ENCODE results near the gene PSME2. TPM values are rescaled to one million over a fixed set of nuclear protein-coding genes. Genes with fewer than 3 reads are reported as not detected.
A peak's percentile ranks its signal among the peaks of the same experiment; 100 is the strongest.

The PSME2 gene
- total RNA-seq, 2 experiments from 2014 or later, result 81.7 to 83.2 TPM

DNA sequence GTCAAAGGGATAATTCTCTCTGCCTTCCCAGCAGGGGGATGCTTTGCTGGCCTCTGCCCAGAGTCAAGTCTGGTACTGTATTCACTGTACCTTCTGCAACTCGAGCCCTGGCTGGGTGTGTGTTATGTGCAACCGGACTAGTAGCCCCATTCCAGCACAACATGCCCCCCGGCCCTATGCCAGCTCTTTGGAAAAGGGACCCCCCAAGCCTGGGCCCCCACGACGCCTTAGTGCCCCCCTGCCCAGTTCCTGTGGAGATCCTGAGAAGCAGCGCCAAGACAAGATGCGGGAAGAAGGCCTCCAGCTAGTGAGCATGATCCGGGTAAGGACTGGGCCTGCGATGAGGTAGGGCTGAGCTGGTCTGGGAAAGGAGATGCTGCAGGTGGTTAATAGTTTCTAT, 4.2 kb upstream of the PSME2 start:
- Mint-ChIP-seq H3K27me3 (no peaks in the 10 kb centered on the region), H3K36me3 (ENCODE audit: low read depth) (peaks cover 83% of the 10 kb centered on the region), H3K27ac (no peak overlapping the region), H3K9me3 (no peaks in the 10 kb centered on the region), H3K4me1 (ENCODE audit: low read depth) (peaks cover 42% of the 10 kb centered on the region), H3K4me3 (no peak overlapping the region)
- POLR2A ChIA-PET, result interaction anchor here (0.6 to 8.1 kb wide), 5 partner anchors 9 to 712 kb away, joined by 3 to 154 read pairs (median 15); partner anchors contain the start of genes DCAF11, EMC9, IRF9 and NRL
- Histone ChIP-seq H3K36me3 (ENCODE audit: insufficient read depth, low read length) (peaks cover 55% of the 10 kb centered on the region), H3K9me3 (ENCODE audit: control insufficient read depth in 1 of 2, insufficient read depth in 1 of 2, low read length in 2 of 2) (no peaks in the 10 kb centered on the region), H3K4me3 (ENCODE audit: low read length) (no peak overlapping the region), H3K27ac (ENCODE audit: low read depth in 1 of 2, low read length in 2 of 2) (no peak overlapping the region), H3K4me1 (ENCODE audit: insufficient read depth, low read length) (peaks cover 47% of the 10 kb centered on the region), H3K27me3 (ENCODE audit: control insufficient read depth in 1 of 2, insufficient read depth in 2 of 2, low read length in 2 of 2) (no peaks in the 10 kb centered on the region)
- intact Hi-C loops (cut with DNase I, micrococcal nuclease), result no loop called here
- no peak for DNase-seq
- TF ChIP-seq, protein P1, sequence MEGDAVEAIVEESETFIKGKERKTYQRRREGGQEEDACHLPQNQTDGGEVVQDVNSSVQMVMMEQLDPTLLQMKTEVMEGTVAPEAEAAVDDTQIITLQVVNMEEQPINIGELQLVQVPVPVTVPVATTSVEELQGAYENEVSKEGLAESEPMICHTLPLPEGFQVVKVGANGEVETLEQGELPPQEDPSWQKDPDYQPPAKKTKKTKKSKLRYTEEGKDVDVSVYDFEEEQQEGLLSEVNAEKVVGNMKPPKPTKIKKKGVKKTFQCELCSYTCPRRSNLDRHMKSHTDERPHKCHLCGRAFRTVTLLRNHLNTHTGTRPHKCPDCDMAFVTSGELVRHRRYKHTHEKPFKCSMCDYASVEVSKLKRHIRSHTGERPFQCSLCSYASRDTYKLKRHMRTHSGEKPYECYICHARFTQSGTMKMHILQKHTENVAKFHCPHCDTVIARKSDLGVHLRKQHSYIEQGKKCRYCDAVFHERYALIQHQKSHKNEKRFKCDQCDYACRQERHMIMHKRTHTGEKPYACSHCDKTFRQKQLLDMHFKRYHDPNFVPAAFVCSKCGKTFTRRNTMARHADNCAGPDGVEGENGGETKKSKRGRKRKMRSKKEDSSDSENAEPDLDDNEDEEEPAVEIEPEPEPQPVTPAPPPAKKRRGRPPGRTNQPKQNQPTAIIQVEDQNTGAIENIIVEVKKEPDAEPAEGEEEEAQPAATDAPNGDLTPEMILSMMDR (IDR thresholded peaks at IDR 0.05), result no peak
- ATAC-seq (ENCODE audit: poor library complexity), result no peak
- CTCF ChIA-PET, result interaction anchor here (5.5 kb wide), 1 partner anchor 11 kb away, joined by 32 read pairs; the partner anchor contains the start of gene IRF9

DNA sequence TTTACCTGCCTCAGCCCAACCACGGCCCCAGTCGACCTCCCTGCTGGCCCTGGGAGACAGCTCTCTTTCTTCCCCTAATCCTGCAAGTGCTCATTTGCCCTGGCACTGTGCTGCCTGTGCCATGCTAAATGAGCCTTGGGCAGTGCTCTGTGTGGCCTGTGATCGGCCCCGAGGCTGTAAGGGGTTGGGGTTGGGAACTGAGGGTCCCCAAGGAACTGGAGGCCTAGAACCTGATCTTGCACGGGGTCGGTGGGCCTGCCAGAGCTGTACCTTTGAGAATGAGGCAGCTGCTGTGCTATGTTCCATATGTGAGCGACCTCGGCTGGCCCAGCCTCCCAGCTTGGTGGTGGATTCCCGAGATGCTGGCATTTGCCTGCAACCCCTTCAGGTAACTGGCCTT, 3.7 kb upstream of the PSME2 start:
- Mint-ChIP-seq H3K27ac (peak overlapping the region; percentile 53), H3K4me1 (ENCODE audit: low read depth) (peaks cover 47% of the 10 kb centered on the region), H3K27me3 (no peaks in the 10 kb centered on the region), H3K36me3 (ENCODE audit: low read depth) (peaks cover 78% of the 10 kb centered on the region), H3K9me3 (no peaks in the 10 kb centered on the region), H3K4me3 (no peak overlapping the region)
- no peak for DNase-seq
- CTCF ChIA-PET, result interaction anchor here (5.5 kb wide), 1 partner anchor 11 kb away, joined by 32 read pairs; the partner anchor contains the start of gene IRF9
- peaks cover 55% of the 10 kb centered on the region for H3K36me3 ChIP-seq (ENCODE audit: insufficient read depth, low read length)
- H3K27ac ChIP-seq (ENCODE audit: low read depth in 1 of 2, low read length in 2 of 2), result no peak overlapping the region
- no peaks in the 10 kb centered on the region for H3K9me3 ChIP-seq (ENCODE audit: control insufficient read depth in 1 of 2, insufficient read depth in 1 of 2, low read length in 2 of 2)
- H3K4me3 ChIP-seq (ENCODE audit: low read length), result no peak overlapping the region
- no peaks in the 10 kb centered on the region for H3K27me3 ChIP-seq (ENCODE audit: control insufficient read depth in 1 of 2, insufficient read depth in 2 of 2, low read length in 2 of 2)
- peaks cover 52% of the 10 kb centered on the region for H3K4me1 ChIP-seq (ENCODE audit: insufficient read depth, low read length)
- TF ChIP-seq, protein P1 (IDR thresholded peaks at IDR 0.05), result no peak
- intact Hi-C loops (cut with DNase I, micrococcal nuclease), result no loop called here
- ATAC-seq (ENCODE audit: poor library complexity), result no peak
- POLR2A ChIA-PET, result interaction anchor here (2.3 to 8.1 kb wide), 4 partner anchors 9 to 35 kb away, joined by 9 to 154 read pairs (median 71); partner anchors contain the start of genes DCAF11, EMC9, IRF9 and NRL

DNA sequence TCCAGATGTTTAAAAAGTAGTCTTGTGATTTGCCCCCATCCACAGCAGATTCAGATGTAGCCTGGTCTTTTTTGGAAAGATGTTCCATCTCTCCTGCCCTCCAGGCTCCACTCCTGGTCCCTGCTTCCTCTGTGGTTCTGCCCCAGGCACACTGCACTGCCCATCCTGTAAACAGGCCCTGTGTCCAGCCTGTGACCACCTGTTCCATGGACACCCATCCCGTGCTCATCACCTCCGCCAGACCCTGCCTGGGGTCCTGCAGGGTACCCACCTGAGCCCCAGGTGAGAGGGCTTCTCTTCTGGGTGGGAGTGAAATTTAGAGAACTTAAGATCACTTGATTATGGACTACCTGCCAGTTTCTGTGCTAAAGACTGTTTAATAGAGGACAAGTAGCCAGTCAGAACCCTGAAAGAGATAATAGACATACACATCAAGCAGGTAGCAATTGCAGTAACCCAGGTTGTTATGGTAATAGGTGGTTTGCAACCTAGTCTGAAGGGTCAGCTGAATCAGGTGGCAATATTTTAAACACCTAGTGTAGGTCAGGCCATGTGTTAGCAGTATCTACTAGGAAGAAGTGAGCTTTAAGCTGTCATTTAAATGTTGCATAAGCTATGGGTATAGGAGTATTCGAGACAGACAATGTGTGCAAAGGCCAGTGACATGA, 3.0 kb upstream of the PSME2 start:
- Histone ChIP-seq H3K9me3 (ENCODE audit: control insufficient read depth in 1 of 2, insufficient read depth in 1 of 2, low read length in 2 of 2) (no peaks in the 10 kb centered on the region), H3K4me3 (ENCODE audit: low read length) (no peak overlapping the region), H3K27ac (ENCODE audit: low read depth in 1 of 2, low read length in 2 of 2) (no peak overlapping the region), H3K36me3 (ENCODE audit: insufficient read depth, low read length) (peaks cover 55% of the 10 kb centered on the region), H3K27me3 (ENCODE audit: control insufficient read depth in 1 of 2, insufficient read depth in 2 of 2, low read length in 2 of 2) (no peaks in the 10 kb centered on the region), H3K4me1 (ENCODE audit: insufficient read depth, low read length) (peaks cover 56% of the 10 kb centered on the region)
- Mint-ChIP-seq H3K27me3 (no peaks in the 10 kb centered on the region), H3K27ac (peak overlapping the region; percentile 53), H3K9me3 (no peaks in the 10 kb centered on the region), H3K4me3 (peak overlapping the region; percentile 99), H3K36me3 (ENCODE audit: low read depth) (peaks cover 77% of the 10 kb centered on the region), H3K4me1 (ENCODE audit: low read depth) (peaks cover 47% of the 10 kb centered on the region)
- CTCF ChIA-PET, result interaction anchor here (5.5 kb wide), 1 partner anchor 12 kb away, joined by 32 read pairs; the partner anchor contains the start of gene IRF9
- intact Hi-C loops (cut with DNase I, micrococcal nuclease), result loop anchor here in 1 of 2 experiments (5.0 kb wide), 2 partner anchors 38 to 83 kb away; partner anchors contain the start of genes GMPR2, IPO4 and NEDD8
- POLR2A ChIA-PET, result interaction anchor here (2.3 to 8.1 kb wide), 5 partner anchors 8 to 35 kb away, joined by 9 to 154 read pairs (median 119); partner anchors contain the start of genes DCAF11, EMC9, IRF9 and NRL
- DNase-seq (no peak), ATAC-seq (ENCODE audit: poor library complexity) (no peak)
- TF ChIP-seq, protein P1 (IDR thresholded peaks at IDR 0.05), result no peak

Measured in CD4-positive, alpha-beta T cell (primary cell).